Fibroblast of skin of scalp (primary cell): Measurements from ENCODE around the gene TAF11L5. TPM values are rescaled to one million over a fixed set of nuclear protein-coding genes. Genes with fewer than 3 reads are reported as not detected.
"Not testable (repeated sequence)": the region's sequence is repeated elsewhere in the genome, so short reads cannot be mapped to it uniquely, and the experiment has no call there.

Experiments used
- DNase-seq: peaks from one replicate; pipeline ENCODE4 v3.0.0-alpha.2; 2013
- polyA plus RNA-seq, 2 experiments: library from polyadenylated mRNA; unstranded; fragments of 120-200 nt; gene quantifications; one replicate each; pipeline ENCODE4 v1.2.1, GENCODE V29; 2013; ENCODE audit not compliant: insufficient read length in 2 of 2

Gene TAF11L5
- polyA plus RNA-seq (2013, experiment 1 of 2; ENCODE audit: insufficient read length): not detected
- not detected for polyA plus RNA-seq (2013, experiment 2 of 2; ENCODE audit: insufficient read length)

GRCh38 chr5:17524935-17525334, at the start of gene TAF11L5:
Gene TAF11L5 (plus strand): TSS chr5:17525235.
- not testable (repeated sequence) for DNase-seq

GRCh38 chr5:17477043-17477442, 48.0 kb upstream of the TAF11L5 start:
- no peak for DNase-seq

DNA sequence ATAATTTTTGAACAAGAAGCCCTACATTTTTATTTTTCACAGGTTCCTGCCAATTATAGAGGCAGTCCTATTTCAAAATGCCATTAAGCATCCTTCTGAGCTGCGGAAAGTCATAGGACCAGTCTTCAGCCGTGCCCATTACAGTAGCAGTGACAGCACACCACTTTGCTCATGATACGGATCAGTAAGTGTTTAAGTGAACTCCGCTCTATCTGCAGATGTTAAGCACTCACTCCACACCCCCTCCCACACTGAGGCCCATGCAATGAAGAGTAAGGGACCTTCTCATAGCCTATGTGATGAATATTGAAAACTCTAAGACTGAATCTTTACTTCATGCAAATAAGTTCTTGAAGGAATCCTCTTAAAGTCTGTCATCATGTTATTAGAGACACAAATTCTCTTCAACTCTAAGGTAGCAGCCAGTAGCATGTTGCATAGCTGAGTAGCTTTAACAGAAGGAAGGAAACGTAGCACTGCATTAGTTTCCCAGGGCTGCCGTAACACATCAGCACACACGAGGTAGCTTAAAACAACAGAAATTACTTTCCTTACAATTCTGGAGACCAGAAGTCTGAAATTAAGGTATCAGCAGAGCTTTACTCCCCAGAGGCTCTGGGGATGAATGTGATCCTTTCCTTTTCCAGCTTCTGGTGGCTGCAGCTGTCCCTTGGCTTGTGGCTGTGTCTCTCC, 47.3 kb upstream of the TAF11L5 start:
- no peak for DNase-seq

DNA sequence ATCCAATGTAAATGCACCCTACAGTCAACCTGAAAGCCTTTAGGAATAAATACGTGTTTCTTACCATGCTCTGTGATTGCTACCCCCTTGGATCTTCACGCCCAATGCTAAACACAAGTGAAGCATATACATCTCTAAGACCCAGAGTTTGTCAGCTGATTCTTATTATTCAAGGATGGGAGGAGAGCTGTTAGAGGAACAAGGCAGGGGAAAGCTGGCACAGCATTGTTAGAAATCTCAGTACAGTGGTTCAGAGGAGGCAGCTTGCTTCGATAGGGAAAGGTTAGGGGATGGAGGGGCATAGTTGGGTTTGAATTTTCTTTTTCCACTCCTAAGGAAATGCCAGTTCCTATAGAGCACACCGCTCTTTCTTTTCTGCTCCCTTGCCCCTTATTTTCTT, 43.7 kb upstream of the TAF11L5 start:
- no peak for DNase-seq

- DNase-seq: no peak
These were observed 42.2 kb upstream of the TAF11L5 start for GRCh38 chr5:17482790-17483189.

- DNase-seq: not testable (repeated sequence)
These were observed 38.4 kb upstream of the TAF11L5 start for GRCh38 chr5:17486464-17487173.

DNA sequence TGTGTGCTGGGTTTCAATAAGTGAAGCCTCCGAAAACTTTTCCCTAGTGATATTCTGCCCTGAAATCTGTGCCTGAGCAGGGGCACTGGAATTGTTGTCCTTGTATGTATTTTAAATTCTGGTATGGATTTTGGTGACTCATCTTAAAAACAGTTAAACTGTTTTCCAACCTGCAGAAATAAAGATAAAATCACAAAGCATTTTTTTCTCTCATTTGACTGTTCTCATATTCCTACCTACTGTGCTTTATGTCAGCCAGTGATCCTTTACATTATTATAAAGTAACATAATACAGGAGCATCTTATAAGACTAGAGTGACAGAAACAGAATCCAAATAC, 37.9 kb upstream of the TAF11L5 start:
- DNase-seq: no peak

GRCh38 chr5:17491257-17491656, 33.8 kb upstream of the TAF11L5 start:
- DNase-seq: not testable (repeated sequence)

GRCh38 chr5:17492770-17493169, 32.3 kb upstream of the TAF11L5 start:
- DNase-seq: no peak

DNA sequence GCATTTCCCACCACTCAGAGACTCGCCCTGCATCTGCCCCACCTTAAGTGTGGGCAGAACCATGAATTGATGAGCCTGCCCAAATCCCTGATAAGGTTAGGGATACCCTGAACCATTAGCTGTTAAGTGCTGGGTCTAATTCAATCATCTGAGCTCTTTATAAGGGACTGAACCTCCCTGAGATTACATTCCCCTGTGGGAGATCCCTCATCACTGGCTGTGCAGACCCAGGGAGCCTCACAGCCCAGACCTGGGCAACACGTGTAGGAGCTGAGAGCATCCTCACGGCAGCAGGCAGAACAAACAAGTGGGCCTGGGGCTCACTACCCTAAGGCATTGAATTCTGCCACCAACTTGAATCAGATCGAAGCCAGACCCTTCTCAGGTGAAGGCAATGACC, 27.6 kb upstream of the TAF11L5 start:
- DNase-seq: no peak

DNA sequence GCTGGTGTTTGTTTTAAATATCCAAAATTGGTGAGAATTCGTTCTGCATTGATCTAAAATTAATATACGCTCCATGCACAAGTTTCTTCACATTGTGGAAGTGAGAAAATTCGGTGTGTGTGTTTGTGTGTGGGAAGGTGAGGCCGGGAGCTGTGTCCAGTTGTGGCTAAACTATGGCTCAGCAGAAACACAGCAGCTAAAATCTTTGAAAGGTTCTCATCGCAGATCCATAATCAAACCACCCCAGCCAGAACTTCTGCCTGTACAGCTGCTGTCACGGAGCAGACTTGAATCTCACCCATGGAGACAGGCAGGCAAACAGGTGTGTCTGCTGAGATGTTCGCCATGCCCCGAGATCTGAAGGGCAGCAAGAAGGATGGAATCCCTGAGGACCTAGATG, 27.1 kb upstream of the TAF11L5 start, which contains the start of gene TAF11L2:
TSS of gene TAF11L2 (plus strand) at position 301 of the 400 bp plus-strand sequence.
- DNase-seq: not testable (repeated sequence)

DNA sequence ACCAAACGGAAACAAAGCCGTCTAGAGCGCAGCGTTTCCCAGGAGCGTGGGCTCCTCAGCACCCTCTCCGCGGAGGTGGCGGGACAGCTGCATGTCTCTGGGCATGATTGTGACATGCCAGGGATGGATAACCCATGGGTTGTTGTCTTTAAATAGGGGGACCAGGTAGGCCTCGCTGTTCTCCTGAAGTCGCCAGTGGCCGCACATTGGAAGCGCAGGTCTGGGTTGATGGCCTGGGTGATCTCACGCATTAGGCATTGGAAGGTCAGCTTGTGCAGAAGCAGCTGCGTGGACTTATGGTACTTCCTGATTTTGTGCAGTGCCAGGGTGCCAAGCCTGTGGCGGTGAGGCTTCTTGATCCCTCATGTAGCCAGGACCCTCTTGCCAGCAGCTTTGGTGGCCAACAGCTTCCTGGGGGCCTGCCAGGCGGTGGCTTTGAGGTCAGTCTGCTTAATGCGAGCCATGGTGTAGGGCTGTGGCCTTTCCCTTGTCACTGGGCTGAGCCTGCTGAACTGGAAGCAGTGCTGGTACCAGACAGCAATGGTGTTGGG, 13.2 kb upstream of the TAF11L5 start:
- DNase-seq: no peak

DNA sequence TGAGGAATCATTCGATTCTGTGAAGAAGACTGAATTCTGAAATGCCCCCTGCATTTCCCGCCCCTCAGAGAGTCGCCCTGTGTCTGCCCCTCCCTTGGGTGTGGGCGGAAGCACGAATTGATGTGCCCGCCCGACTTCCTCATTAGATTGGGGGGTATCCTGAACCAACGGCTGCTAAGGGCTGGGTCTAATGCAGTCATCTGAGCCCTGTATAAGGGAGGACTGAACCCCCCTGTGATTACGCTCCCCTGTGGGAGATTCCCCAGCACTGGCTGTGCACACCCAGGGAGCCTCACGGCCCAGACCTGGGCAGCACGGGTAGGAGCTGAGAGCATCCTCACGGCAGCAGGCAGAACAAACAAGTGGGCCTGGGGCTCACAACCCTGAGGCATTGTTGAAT, 7.5 kb upstream of the TAF11L5 start:
- DNase-seq: not testable (repeated sequence)

GRCh38 chr5:17518067-17518466, 7.0 kb upstream of the TAF11L5 start, which contains the start of gene TAF11L3:
Gene TAF11L3 (plus strand): TSS chr5:17518367.
- DNase-seq: not testable (repeated sequence)

DNA sequence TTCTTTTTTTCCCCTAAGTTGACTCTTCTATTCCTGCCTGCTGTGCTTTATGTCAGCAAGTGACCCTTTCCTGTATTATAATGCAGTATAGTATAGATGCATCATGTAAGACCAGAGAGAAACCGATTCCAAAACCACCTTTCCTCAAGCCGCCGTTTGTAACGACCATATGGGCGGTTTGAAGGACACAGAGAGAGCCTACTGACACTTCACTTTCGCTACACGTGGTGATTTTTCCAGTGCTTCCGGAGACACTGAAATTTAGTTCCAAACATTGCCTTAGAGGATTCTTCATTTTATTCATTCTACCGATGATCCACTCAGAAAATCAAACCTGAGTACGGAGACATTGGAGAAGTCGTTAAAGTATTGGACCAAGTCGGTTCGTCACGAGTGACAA, 5.5 kb upstream of the TAF11L5 start:
- not testable (repeated sequence) for DNase-seq

DNA sequence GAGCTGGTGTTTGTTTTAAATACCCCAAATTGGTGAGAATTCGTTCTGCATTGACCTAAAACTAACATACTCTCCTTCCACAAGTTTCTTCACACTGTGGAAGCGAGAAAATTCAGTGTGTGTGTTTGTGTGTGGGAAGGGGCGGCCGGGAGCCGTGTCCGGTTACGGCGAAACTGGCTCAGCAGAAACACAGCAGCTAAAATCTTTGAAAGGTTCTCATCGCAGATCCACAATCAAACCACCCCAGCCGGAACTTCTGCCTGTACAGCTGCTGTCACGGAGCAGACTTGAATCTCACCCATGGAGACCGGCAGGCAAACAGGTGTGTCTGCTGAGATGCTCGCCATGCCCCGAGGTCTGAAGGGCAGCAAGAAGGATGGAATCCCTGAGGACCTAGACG, 3.5 kb upstream of the TAF11L5 start, which contains the start of gene TAF11L4:
TSS of gene TAF11L4 (plus strand) at position 301 of the 400 bp plus-strand sequence.
- DNase-seq: not testable (repeated sequence)

DNA sequence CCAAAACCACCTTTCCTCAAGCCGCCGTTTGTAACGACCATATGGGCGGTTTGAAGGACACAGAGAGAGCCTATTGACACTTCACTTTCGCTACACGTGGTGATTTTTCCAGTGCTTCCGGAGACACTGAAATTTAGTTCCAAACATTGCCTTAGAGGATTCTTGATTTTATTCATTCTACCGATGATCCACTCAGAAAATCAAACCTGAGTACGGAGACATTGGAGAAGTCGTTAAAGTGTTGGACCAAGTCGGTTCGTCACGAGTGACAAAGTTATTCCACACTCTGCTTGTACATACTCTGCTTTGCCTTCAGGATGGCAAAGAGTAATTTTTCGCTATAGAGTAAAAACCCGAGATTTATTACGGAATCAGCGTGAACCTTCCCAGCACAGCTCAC, 1.5 kb downstream of the TAF11L5 start:
- DNase-seq: not testable (repeated sequence)

DNA sequence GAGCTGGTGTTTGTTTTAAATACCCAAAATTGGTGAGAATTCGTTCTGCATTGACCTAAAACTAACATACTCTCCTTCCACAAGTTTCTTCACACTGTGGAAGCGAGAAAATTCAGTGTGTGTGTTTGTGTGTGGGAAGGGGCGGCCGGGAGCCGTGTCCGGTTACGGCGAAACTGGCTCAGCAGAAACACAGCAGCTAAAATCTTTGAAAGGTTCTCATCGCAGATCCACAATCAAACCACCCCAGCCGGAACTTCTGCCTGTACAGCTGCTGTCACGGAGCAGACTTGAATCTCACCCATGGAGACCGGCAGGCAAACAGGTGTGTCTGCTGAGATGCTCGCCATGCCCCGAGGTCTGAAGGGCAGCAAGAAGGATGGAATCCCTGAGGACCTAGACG, 3.3 kb downstream of the TAF11L5 start, which contains the start of gene TAF11L6:
TSS of gene TAF11L6 (plus strand) at position 301 of the 400 bp plus-strand sequence.
- not testable (repeated sequence) for DNase-seq
